Caco-2 (cell line): ENCODE measurements around the gene MISP. TPM values are rescaled to one million over a fixed set of nuclear protein-coding genes. Genes with fewer than 3 reads are reported as not detected.

ENCODE experiments used
- BruUV-seq: library from RNA; stranded (reverse); fragments of 400-500 nt; replicated peaks from 2 replicates; lab custom pipeline; 2021; lab: Mats Ljungman, UMichigan
- CTCF ChIA-PET: fragments of 300-600 bp; sonication (Branson Sonifier 250); formaldehyde crosslinking; loops from one replicate; lab custom pipeline; 2022; ENCODE audit warnings: antibody characterized with exemption; lab: Charles Lee
- POLR2A ChIA-PET: fragments of 300-600 bp; sonication (Branson Sonifier 250); formaldehyde crosslinking; loops from one replicate; lab custom pipeline; 2022; ENCODE audit warnings: antibody characterized with exemption; lab: Charles Lee
- DNase-seq, 2 experiments: peaks; one replicate each; pipeline versions ENCODE4 v3.0.0 to v3.0.0-alpha.2; 2020 to 2022
- H3K27me3 ChIP-seq: replicated peaks from 2 replicates; pipeline ENCODE4 v1.6.0; 2011; ENCODE audit warnings: low read length; ENCODE audit not compliant: control insufficient read depth, insufficient read depth
- H3K36me3 ChIP-seq: 2 replicates; pipeline ENCODE4 v1.5.1; 2011; ENCODE audit warnings: low read length; ENCODE audit not compliant: control insufficient read depth, insufficient read depth
- H3K4me1 ChIP-seq: fragments of 250-450 bp; sonication (Bioruptor Pico); 2 replicates; pipeline ENCODE4 v1.5.1; 2020; ENCODE audit warnings: mild to moderate bottlenecking
- H3K4me3 ChIP-seq: 2 replicates; pipeline ENCODE4 v1.5.1; 2011; ENCODE audit warnings: low read depth, mild to moderate bottlenecking, control low read depth, low read length
- H3K9me3 ChIP-seq: fragments of 250-450 bp; sonication (Bioruptor Pico); 2 replicates; pipeline ENCODE4 v1.5.1; 2020; ENCODE audit warnings: mild to moderate bottlenecking, moderate library complexity
- H3K27ac Mint-ChIP-seq: one replicate; pipeline ENCODE4 v1.8.0; 2022; ENCODE audit warnings: mixed read lengths; ENCODE audit not compliant: unreplicated experiment
- H3K27me3 Mint-ChIP-seq: one replicate; pipeline ENCODE4 v1.8.0; 2022; ENCODE audit warnings: mixed read lengths; ENCODE audit not compliant: insufficient read depth, unreplicated experiment
- H3K36me3 Mint-ChIP-seq: one replicate; pipeline ENCODE4 v1.8.0; 2022; ENCODE audit warnings: mild to moderate bottlenecking, mixed read lengths; ENCODE audit not compliant: insufficient read depth, unreplicated experiment
- H3K4me1 Mint-ChIP-seq: one replicate; pipeline ENCODE4 v1.8.0; 2022; ENCODE audit warnings: low read depth, mixed read lengths; ENCODE audit not compliant: unreplicated experiment
- H3K4me3 Mint-ChIP-seq: one replicate; pipeline ENCODE4 v1.8.0; 2022; ENCODE audit warnings: mild to moderate bottlenecking, moderate library complexity, mixed read lengths; ENCODE audit not compliant: unreplicated experiment
- H3K9me3 Mint-ChIP-seq: one replicate; pipeline ENCODE4 v1.8.0; 2022; ENCODE audit warnings: mixed read lengths; ENCODE audit not compliant: unreplicated experiment
- CTCF ChIP-seq, 2 experiments: fragments of 200-600 bp in 1 of 2; IDR thresholded peaks; 1 replicate in 1 of 2; 2 replicates in 1 of 2; pipeline versions ENCODE4 v1.5.1 to v1.8.0; 2011 to 2022; ENCODE audit warnings: antibody characterized with exemption in 1 of 2, control low read depth in 1 of 2, inconsistent platforms in 1 of 2, low read depth in 1 of 2, low read length in 1 of 2, mild to moderate bottlenecking in 1 of 2, moderate library complexity in 1 of 2; ENCODE audit not compliant: insufficient read depth in 1 of 2, severe bottlenecking in 1 of 2, unreplicated experiment in 1 of 2
- intact Hi-C: fragments of 100-400 bp; cut with micrococcal nuclease; formaldehyde crosslinking; loops from one replicate; pipeline ENCODE4 v1.10.0; 2022; ENCODE audit not compliant: unreplicated experiment
- total RNA-seq: library from RNA; stranded (reverse); gene quantifications from 2 replicates; pipeline ENCODE4 v1.2.3, GENCODE V29; 2022

MISP gene
- total RNA-seq, 1 experiment from 2014 or later = 27.8 TPM

- Mint-ChIP-seq H3K27ac (no peak overlapping the region), H3K4me3 (no peak overlapping the region), H3K9me3 (no peaks in the 10 kb centered on the region), H3K27me3 (no peaks in the 10 kb centered on the region), H3K4me1 (no peaks in the 10 kb centered on the region), H3K36me3 (no peaks in the 10 kb centered on the region)
- Histone ChIP-seq H3K27me3 (no peaks in the 10 kb centered on the region), H3K4me3 (no peak overlapping the region), H3K36me3 (no peaks in the 10 kb centered on the region), H3K9me3 (no peaks in the 10 kb centered on the region), H3K4me1 (no peaks in the 10 kb centered on the region)
- DNase-seq = peak; percentile 54 to 56
- CTCF ChIA-PET = interaction anchor here (1.2 kb wide), 1 partner anchor 30 kb away, joined by 4 read pairs; no protein-coding TSS in a partner anchor
- POLR2A ChIA-PET = no interaction called here
- intact Hi-C loops = no loop called here
- BruUV-seq = no TSS peak
- no peak for TF ChIP-seq CTCF (IDR thresholded peaks at IDR 0.05; ENCODE audit: insufficient read depth in 1 of 2, low read depth in 1 of 2, low read length in 1 of 2, severe bottlenecking in 1 of 2, unreplicated experiment in 1 of 2)
Observed at GRCh38 chr19:703651-704446, 47.1 kb upstream of the MISP start.

- intact Hi-C loops = no loop called here
- BruUV-seq = no TSS peak
- H3K9me3 ChIP-seq = no peaks in the 10 kb centered on the region
- no peak for DNase-seq
- ChIA-PET CTCF (interaction anchor here (1.2 kb wide), 1 partner anchor 30 kb away, joined by 4 read pairs; no protein-coding TSS in a partner anchor), POLR2A (no interaction called here)
- Mint-ChIP-seq H3K9me3 (no peaks in the 10 kb centered on the region), H3K27me3 (no peaks in the 10 kb centered on the region), H3K27ac (no peak overlapping the region), H3K4me3 (no peak overlapping the region), H3K36me3 (no peaks in the 10 kb centered on the region), H3K4me1 (no peaks in the 10 kb centered on the region)
- TF ChIP-seq CTCF (IDR thresholded peaks at IDR 0.05; ENCODE audit: insufficient read depth in 1 of 2, low read depth in 1 of 2, low read length in 1 of 2, severe bottlenecking in 1 of 2, unreplicated experiment in 1 of 2) = no peak
- no peak overlapping the region for H3K4me3 ChIP-seq
- no peaks in the 10 kb centered on the region for H3K36me3 ChIP-seq
- no peaks in the 10 kb centered on the region for H3K27me3 ChIP-seq
- no peaks in the 10 kb centered on the region for H3K4me1 ChIP-seq
Observed at GRCh38 chr19:704447-704741, 46.5 kb upstream of the MISP start.

GRCh38 chr19:708154-709143 is 42.5 kb upstream of the MISP start, which contains the start of gene PALM:
Gene PALM, plus strand, starts transcription at chr19:708935. Its CDS starts 212 bp downstream, at chr19:709147.
- no peaks in the 10 kb centered on the region for H3K4me1 Mint-ChIP-seq
- Histone ChIP-seq H3K4me3 (peak within 1 kb of the TSS; percentile 49), H3K9me3 (no peaks in the 10 kb centered on the region), H3K27me3 (no peaks in the 10 kb centered on the region), H3K4me1 (peaks cover 8% of the 10 kb centered on the region), H3K36me3 (no peaks in the 10 kb centered on the region)
- no peaks in the 10 kb centered on the region for H3K9me3 Mint-ChIP-seq
- ChIA-PET POLR2A (no interaction called here), CTCF (no interaction called here)
- intact Hi-C loops = no loop called here
- no peaks in the 10 kb centered on the region for H3K27me3 Mint-ChIP-seq
- H3K4me3 Mint-ChIP-seq = peak within 1 kb of the TSS; percentile 55
- no TSS peak for BruUV-seq
- H3K36me3 Mint-ChIP-seq = peaks cover 4% of the 10 kb centered on the region
- no peak for TF ChIP-seq CTCF (IDR thresholded peaks at IDR 0.05; ENCODE audit: insufficient read depth in 1 of 2, low read depth in 1 of 2, low read length in 1 of 2, severe bottlenecking in 1 of 2, unreplicated experiment in 1 of 2)
- H3K27ac Mint-ChIP-seq = no peak within 1 kb of the TSS
- peak in 1 of 2 experiments; percentile 52 for DNase-seq
